Measurements from ENCODE around the gene CHML.

GRCh38 chr1:241631674-241632073 is 8.5 kb downstream of the CHML start:
- TF ChIP-seq POLR2A (IDR thresholded peaks at IDR 0.05), result no peak
- TF ChIP-seq, protein P1, sequence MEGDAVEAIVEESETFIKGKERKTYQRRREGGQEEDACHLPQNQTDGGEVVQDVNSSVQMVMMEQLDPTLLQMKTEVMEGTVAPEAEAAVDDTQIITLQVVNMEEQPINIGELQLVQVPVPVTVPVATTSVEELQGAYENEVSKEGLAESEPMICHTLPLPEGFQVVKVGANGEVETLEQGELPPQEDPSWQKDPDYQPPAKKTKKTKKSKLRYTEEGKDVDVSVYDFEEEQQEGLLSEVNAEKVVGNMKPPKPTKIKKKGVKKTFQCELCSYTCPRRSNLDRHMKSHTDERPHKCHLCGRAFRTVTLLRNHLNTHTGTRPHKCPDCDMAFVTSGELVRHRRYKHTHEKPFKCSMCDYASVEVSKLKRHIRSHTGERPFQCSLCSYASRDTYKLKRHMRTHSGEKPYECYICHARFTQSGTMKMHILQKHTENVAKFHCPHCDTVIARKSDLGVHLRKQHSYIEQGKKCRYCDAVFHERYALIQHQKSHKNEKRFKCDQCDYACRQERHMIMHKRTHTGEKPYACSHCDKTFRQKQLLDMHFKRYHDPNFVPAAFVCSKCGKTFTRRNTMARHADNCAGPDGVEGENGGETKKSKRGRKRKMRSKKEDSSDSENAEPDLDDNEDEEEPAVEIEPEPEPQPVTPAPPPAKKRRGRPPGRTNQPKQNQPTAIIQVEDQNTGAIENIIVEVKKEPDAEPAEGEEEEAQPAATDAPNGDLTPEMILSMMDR (IDR thresholded peaks at IDR 0.05), result no peak
- TF ChIP-seq EP300 (IDR thresholded peaks at IDR 0.05), result no peak

All from tibial nerve (tissue), 4 donors.